Sigmoid colon (tissue), 3 donors: ENCODE results near the gene PRL.

Source experiments
- CTCF ChIP-seq, 4 experiments: fragments of 450-650 bp in 3 of 4; fragments of 200-600 bp in 1 of 4; IDR thresholded peaks; one replicate each; pipeline ENCODE4 v1.5.1; 2016 to 2019; ENCODE audit warnings: antibody characterized with exemption in 4 of 4, mild to moderate bottlenecking in 3 of 4, moderate library complexity in 2 of 4
- POLR2A ChIP-seq, 2 donors: fragments of 450-650 bp; IDR thresholded peaks; one replicate each; pipeline ENCODE4 v1.6.1; 2016; ENCODE audit warnings: antibody characterized with exemption in 2 of 2, mild to moderate bottlenecking in 2 of 2, moderate library complexity in 2 of 2

DNA sequence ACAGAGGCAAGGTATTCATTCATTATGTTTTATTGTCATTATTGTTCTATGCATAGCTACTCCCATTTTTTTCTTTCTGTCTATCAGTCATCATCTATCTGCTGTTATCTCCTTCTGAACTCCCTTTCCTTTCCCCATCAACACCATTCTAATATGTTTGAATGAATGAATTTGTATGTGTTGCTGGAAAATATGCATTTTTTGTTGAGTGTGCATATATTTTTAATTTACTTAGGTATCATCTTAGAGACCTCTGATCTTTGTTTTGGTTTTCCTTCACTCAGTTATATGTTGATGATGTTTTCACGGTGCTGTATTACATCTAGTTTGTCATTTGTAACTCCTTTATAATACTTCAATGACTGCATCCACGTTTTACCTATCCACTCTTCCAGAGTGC is 12.1 kb upstream of the PRL start:
- TF ChIP-seq CTCF (IDR thresholded peaks at IDR 0.05), result no peak
- TF ChIP-seq POLR2A (IDR thresholded peaks at IDR 0.05), result no peak
